Transverse colon (tissue), 4 donors: ENCODE data around the gene IL12A. TPM values are rescaled to one million over a fixed set of nuclear protein-coding genes. Genes with fewer than 3 reads are reported as not detected.

Experiments used
- DNase-seq: peaks from one replicate; pipeline ENCODE4 v3.0.0-alpha.2; 2019
- H3K27ac ChIP-seq, 4 donors: fragments of 200-600 bp; sonication (generic); 2 replicates each; pipeline ENCODE4 v1.5.1; 2016 to 2018; ENCODE audit warnings: inconsistent platforms in 4 of 4
- H3K27me3 ChIP-seq: fragments of 200-600 bp; sonication (generic); 2 replicates; pipeline ENCODE4 v1.5.1; 2017; ENCODE audit warnings: inconsistent platforms
- H3K36me3 ChIP-seq, 4 donors: fragments of 200-600 bp; sonication (generic); 2 replicates each; pipeline ENCODE4 v1.5.1; 2017 to 2019; ENCODE audit warnings: inconsistent platforms in 4 of 4
- H3K4me1 ChIP-seq, 4 donors: fragments of 200-600 bp; sonication (generic); 2 replicates each; pipeline ENCODE4 v1.5.1; 2017 to 2020; ENCODE audit warnings: inconsistent platforms in 4 of 4
- H3K4me3 ChIP-seq, 4 donors: fragments of 200-600 bp; sonication (generic); 1 replicate in 1 of 4; 2 replicates in 3 of 4; pipeline versions ENCODE4 v1.5.1 to v1.6.1; 2017 to 2019; ENCODE audit warnings: inconsistent platforms in 4 of 4
- H3K9me3 ChIP-seq, 2 donors: fragments of 200-600 bp; sonication (generic); 2 replicates each; pipeline ENCODE4 v1.5.1; 2017 to 2019; ENCODE audit warnings: inconsistent platforms in 2 of 2
- EP300 ChIP-seq: sonication (generic); formaldehyde crosslinking; IDR thresholded peaks from one replicate; pipeline ENCODE4 v1.6.1; 2017; ENCODE audit warnings: antibody characterized with exemption, low read depth
- POLR2A ChIP-seq: fragments of 450-650 bp; IDR thresholded peaks from one replicate; pipeline ENCODE4 v1.6.1; 2016; ENCODE audit warnings: antibody characterized with exemption, mild to moderate bottlenecking, moderate library complexity
- POLR2AphosphoS5 ChIP-seq, 3 donors: sonication (generic); formaldehyde crosslinking; IDR thresholded peaks; one replicate each; pipeline ENCODE4 v1.6.1; 2016; ENCODE audit warnings: antibody characterized with exemption in 3 of 3
- WGBS, 2 donors: methylation state at CpG; one replicate each; pipeline ENCODE4 v1.1.5; 2018; ENCODE audit warnings: low coverage in 1 of 2; 5-methylcytosine and 5-hydroxymethylcytosine counted together
- in situ Hi-C, 4 donors: fragments of 200-750 bp; cut with MboI; loops; one replicate each; pipeline versions ENCODE4 v1.15.0 to v1.15.1; 2017; ENCODE audit warnings: low sequenced_read_pairs in 3 of 4, low pct_ligation_motif_present in 1 of 4, low pct_unique_long_range_greater_than_20kb in 1 of 4
- intact Hi-C: fragments of 100-400 bp; cut with DNase I; formaldehyde crosslinking; loops from one replicate; pipeline ENCODE4 v1.15.1; 2023; ENCODE audit warnings: low total_unique reads
- total RNA-seq, 4 donors: library from RNA; depleted of rRNA; stranded (reverse); fragments of >200 nt; gene quantifications; one replicate each; pipeline ENCODE4 v1.1.0, GENCODE V29; 2016
- TF ChIP-seq, protein P1 (sequence below), 5 experiments: fragments of 200-600 bp in 3 of 5; fragments of 450-650 bp in 2 of 5; sonication (generic) in 3 of 5; IDR thresholded peaks; 1 replicate in 2 of 5; 2 replicates in 3 of 5; pipeline ENCODE4 v1.5.1; 2016 to 2017; ENCODE audit warnings: antibody characterized with exemption in 5 of 5, inconsistent platforms in 3 of 5, mild to moderate bottlenecking in 2 of 5, moderate library complexity in 1 of 5

The IL12A gene
- total RNA-seq, 4 donors from 2014 or later: 3.4 to 6.4 TPM; not detected in 2

DNA sequence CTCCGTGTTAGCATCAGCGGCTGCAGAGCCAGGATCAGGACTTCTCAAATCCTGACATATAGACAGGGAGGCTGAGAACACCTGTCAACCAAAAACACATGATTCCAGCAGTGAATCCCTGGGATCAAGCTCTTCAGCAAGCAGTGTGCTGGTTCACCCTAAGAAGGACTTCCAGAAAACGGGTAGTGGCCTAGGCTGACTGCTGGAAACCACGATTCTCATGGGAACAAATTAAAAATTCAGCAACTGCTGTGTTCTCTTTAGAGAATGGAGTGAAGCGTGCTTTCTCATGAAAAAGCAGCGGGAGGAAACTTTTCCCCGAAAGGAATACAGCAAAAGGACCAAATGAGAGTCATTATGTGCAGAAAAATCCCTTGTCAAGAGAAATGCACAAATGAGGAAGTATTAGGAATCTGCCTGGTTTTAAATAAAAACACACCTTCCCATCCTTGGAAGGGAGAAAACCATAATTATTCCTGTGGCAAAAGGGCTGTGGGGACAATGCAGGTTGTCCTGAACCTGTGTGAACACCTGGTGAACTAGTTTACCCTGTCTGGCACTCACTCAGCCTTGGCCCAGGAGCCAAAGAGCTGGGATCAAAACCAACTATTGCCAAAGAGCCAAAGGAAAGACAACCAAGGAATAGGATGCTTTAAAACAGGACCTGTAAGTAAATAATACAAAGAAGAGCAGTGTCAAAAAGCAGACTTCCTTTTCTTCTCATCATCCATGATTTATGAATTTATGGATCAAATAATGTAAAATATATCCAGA lies 13.4 kb downstream of the IL12A start:
- no peak for DNase-seq
- H3K27me3 ChIP-seq: no peaks in the 10 kb centered on the region
- no peaks in the 10 kb centered on the region for H3K4me1 ChIP-seq
- H3K36me3 ChIP-seq: no peaks in the 10 kb centered on the region
- 88 to 90% methylated on average over 3 to 7 of the region's 7 CpGs for WGBS, 2 donors
- intact Hi-C loops (loop anchor here (5.0 to 10.0 kb wide), 3 partner anchors 115 to 737 kb away; no protein-coding TSS in a partner anchor), in situ Hi-C loops (loop anchor here (5.0 to 25.0 kb wide), 5 partner anchors 77 to 740 kb away; no protein-coding TSS in a partner anchor)
- H3K27ac ChIP-seq: no peak overlapping the region
- no peak for TF ChIP-seq POLR2A
- TF ChIP-seq POLR2AphosphoS5 (IDR thresholded peaks at IDR 0.05): no peak
- no peak for TF ChIP-seq EP300
- TF ChIP-seq, protein P1, sequence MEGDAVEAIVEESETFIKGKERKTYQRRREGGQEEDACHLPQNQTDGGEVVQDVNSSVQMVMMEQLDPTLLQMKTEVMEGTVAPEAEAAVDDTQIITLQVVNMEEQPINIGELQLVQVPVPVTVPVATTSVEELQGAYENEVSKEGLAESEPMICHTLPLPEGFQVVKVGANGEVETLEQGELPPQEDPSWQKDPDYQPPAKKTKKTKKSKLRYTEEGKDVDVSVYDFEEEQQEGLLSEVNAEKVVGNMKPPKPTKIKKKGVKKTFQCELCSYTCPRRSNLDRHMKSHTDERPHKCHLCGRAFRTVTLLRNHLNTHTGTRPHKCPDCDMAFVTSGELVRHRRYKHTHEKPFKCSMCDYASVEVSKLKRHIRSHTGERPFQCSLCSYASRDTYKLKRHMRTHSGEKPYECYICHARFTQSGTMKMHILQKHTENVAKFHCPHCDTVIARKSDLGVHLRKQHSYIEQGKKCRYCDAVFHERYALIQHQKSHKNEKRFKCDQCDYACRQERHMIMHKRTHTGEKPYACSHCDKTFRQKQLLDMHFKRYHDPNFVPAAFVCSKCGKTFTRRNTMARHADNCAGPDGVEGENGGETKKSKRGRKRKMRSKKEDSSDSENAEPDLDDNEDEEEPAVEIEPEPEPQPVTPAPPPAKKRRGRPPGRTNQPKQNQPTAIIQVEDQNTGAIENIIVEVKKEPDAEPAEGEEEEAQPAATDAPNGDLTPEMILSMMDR (IDR thresholded peaks at IDR 0.05): no peak
- no peak overlapping the region for H3K4me3 ChIP-seq
- H3K9me3 ChIP-seq: no peaks in the 10 kb centered on the region

DNA sequence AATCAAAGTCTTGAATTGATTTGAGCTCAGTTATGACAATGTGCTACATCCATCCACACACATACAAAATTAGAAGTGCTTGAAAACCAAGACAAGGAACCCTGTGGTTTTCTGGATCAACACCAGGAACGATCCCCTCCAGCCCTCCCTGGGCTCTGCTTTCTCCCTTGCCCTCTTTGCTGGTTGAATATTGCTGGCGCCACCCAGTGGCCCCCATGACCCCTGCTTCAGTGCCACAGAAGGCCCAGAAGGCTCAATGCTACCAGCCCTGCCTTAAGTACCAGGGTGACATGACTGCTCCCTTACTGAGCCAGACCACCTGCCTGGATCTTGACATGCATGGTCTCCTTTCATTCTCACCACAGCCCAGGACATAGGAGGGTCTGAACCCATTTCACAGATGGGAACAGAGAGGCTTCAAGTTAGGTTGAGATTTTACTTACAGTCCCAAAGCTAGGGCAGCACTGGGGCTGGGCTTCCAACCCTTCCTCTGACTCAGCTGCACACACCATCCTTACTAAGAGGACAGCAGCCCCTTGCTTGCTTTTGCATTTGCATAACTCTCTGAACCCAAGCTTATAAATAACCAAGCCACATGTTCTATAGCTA lies 15.0 kb downstream of the IL12A start:
- H3K4me3 ChIP-seq: no peak overlapping the region
- H3K36me3 ChIP-seq: no peaks in the 10 kb centered on the region
- no peak overlapping the region for H3K27ac ChIP-seq
- intact Hi-C loops (loop anchor here (5.0 to 10.0 kb wide), 3 partner anchors 116 to 739 kb away; no protein-coding TSS in a partner anchor), in situ Hi-C loops (loop anchor here (5.0 to 25.0 kb wide), 5 partner anchors 79 to 741 kb away; no protein-coding TSS in a partner anchor)
- no peak for TF ChIP-seq POLR2AphosphoS5 (IDR thresholded peaks at IDR 0.05)
- TF ChIP-seq EP300: no peak
- no peak for TF ChIP-seq POLR2A
- TF ChIP-seq, protein P1 (IDR thresholded peaks at IDR 0.05): peak; percentile 48 to 57 (median 54)
- H3K9me3 ChIP-seq: no peaks in the 10 kb centered on the region
- no peaks in the 10 kb centered on the region for H3K4me1 ChIP-seq
- DNase-seq: peak; percentile 71
- H3K27me3 ChIP-seq: no peaks in the 10 kb centered on the region
- 8 to 14% methylated on average over 1 to 2 of the region's 2 CpGs for WGBS, 2 donors

DNA sequence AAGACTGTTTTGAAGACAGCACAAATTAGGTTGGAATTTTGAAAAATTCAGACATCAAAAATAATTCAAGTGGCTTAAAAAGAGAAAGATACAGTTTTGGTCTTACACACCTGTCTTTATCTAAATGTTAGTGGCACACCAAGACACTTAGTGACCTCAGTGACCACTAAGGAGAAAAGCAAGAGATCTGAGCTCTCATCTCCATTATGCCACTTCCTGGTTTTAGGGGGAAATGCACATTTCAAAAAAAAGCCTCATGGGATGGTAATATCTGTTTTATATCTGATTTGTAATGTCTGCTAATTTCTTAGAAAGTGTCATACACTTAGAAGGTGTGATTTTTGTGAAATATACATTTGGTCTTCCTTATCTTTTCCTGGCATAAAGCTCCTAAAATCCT lies 16.4 kb downstream of the IL12A start:
- H3K36me3 ChIP-seq: no peaks in the 10 kb centered on the region
- H3K4me3 ChIP-seq: no peak overlapping the region
- intact Hi-C loops (loop anchor here (10.0 kb wide), 1 partner anchor 740 kb away; no protein-coding TSS in a partner anchor), in situ Hi-C loops (loop anchor here (5.0 to 25.0 kb wide), 5 partner anchors 80 to 743 kb away; no protein-coding TSS in a partner anchor)
- no peak for DNase-seq
- no peaks in the 10 kb centered on the region for H3K4me1 ChIP-seq
- no peaks in the 10 kb centered on the region for H3K27me3 ChIP-seq
- no peaks in the 10 kb centered on the region for H3K9me3 ChIP-seq
- no peak for TF ChIP-seq POLR2A
- no peak for TF ChIP-seq EP300
- TF ChIP-seq, protein P1 (IDR thresholded peaks at IDR 0.05): no peak
- TF ChIP-seq POLR2AphosphoS5 (IDR thresholded peaks at IDR 0.05): no peak
- H3K27ac ChIP-seq: no peak overlapping the region
